GM21723 (cell line): ENCODE measurements around the gene EFTUD2.

ENCODE experiments used
- ATAC-seq: cut with Tn5 transposase; IDR thresholded peaks from one replicate; pipeline ENCODE4 v1.9.1; 2021; ENCODE audit warnings: mild to moderate bottlenecking, moderate library complexity; ENCODE audit not compliant: unreplicated experiment

The EFTUD2 gene

DNA sequence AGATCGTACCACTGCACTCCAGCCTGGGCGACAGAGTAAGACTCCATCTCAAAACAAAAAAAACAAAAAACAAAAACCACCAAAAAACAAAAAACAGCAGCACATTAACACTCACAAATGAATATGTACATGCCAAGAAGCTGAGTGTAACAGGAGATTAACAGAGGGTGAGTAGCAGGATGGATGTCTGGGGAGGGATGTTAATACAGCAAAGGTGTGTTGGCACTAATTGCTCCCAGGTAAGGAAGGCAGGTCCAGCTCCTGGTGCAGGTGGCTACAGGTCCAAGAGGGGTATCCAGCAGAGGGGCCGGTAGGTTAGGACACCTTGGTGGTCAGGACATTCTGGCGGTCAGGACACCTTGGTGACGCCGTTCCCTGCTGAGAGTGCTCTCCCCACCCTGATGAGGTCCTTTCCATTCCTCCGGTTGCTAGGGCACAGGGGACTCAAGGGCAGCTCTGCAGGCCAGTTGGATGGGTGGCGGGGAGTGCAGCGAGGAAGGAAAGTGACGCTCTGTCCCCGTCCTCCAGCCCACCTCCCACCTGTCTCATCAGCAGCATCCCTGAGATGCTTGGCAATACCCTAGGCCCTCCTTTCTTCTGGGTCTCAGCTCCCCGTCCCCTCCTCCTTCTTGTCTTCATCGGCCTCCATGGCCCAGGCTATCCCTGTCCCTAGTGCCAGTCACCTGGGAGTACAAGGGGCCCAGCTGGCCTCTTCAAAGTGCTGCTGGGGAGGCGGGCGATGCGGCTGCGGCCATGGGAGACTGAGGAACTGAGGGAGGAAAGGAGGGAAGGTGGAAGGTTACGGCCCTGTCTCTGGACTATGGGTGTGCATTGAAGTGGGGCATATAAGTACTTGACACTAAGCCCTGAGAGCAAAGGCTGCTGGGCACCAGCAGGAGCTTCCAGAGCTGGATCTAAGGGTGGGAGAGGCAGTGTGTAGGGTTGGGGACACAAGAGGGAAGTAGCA, 26.8 kb upstream of the EFTUD2 start:
- ATAC-seq: no peak

DNA sequence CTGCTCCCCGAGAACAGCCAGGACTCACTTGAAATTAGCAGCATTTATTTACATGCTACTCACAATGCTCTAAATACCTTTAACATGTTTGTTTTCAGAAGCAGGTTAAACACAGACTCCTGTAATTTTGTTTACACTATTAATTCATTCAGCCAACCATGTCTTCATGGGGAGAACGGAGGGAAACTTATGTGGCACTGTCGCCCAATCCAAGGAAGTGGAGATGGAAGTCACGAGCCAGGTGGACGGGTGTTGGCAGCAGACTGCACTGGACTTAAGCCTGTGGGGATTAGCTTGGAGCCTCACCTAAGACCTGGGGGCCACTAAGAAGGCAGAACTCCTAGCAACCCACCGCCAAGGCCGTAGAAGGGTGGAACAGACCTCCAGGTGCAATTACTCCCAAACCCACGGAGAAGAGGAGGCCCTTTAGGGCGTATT, 24.9 kb upstream of the EFTUD2 start:
- ATAC-seq: no peak

DNA sequence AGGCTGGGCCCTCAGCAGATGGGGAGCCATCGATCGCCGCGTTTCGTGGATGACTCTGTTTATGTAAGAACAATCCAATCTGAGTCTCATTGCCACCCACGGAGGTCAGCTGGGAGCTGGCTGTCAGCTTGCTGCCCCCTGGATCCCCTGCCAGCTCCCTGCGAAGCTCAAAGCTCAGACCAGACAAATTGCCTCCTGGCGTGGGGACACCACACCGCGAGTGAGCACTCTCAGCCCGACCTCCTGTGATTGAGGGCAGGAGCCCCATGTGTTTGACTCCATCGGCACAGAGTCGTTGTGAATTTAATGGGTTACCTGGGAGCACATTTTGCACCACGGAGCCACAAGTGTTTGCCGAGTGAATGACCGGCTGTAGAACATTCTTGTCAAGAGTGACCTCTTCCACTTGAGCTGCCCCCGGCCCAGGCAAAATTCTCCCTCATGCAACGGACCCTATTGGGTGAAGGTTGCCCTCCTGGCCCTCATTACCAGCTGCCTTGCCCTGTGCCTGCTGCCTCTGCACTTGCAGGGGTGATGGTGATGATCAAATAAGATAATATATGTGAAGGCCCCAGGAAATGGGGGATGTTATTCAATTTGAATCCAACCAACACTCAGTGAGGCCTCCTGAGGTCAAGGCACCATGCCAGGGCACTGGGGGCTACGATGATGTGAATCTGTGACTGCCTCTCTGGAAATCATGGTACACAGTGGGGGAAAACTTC, 23.7 kb upstream of the EFTUD2 start:
- no peak for ATAC-seq

DNA sequence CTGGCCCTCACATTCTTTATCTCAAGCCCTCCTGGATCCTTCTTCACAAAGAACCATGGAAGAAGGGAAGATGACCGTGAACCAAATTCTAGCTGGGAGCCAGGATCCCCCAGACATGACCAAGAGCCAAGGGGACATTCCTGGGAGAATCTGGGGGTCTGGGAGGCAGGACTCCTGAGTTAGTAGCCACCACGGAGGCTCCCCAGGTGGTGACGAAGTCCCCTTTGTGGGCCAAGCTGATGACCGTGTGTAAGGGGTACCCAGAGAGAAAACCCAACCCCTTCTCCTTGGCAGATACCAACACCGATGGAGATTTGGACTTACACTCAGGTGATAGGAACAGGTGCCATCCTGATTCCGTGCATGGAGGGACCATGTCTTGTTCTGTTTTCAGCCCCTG, 22.9 kb upstream of the EFTUD2 start:
- ATAC-seq: no peak

DNA sequence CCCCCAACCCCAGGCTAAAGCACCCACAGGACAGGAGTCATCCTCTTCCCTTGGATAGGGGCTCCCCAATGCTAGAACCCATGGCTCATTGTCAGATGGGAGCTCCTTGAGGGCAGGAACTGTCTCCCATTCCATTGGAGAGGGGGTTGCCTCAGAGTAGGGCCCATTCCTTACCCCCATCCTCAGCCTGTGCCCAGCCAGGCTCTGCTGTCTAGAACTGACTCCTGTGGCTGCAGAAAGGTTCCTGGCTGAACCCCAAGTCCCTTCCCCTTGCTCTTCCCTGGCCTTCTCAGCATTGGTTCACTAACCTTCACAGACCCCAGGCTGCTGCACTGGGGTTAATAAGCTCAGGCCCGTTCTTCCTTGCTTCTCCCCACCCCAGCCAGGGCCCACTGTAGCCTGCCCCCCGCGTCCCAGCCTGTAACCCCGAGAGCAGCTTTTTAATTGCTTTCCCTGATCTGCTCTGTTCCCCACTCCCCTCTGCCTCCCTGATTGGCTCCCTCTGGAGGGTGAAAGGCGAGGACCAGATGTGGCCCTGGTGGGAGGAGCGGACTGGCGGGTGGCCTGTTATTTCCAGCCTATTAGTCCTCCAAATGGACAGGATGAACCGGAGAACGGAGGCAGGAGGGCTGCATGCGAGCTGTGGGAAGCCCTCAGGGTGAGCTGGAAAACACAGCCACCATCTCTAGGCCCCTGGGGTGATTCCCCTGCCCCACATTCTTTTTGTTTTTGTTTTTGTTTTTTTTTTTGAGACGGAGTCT, 22.1 kb upstream of the EFTUD2 start:
- no peak for ATAC-seq

DNA sequence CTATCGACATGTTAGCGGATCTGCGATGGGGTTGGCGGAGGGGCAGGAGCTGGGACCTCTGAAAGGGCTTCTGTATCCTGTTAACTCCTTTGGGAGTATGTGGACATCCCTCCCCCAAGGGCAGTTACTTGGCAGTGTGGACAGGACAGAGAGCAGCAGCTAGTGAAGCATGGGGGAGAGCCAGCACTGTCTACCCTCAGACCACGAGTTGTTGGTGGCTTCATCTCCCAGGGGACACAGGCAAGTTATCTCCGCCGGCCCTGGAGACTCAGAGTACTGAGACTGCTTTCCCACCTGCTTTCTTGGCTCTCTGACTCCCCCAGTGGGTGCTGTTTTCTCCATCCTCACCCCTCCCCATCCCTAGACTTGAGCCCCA, 21.3 kb upstream of the EFTUD2 start:
- no peak for ATAC-seq

DNA sequence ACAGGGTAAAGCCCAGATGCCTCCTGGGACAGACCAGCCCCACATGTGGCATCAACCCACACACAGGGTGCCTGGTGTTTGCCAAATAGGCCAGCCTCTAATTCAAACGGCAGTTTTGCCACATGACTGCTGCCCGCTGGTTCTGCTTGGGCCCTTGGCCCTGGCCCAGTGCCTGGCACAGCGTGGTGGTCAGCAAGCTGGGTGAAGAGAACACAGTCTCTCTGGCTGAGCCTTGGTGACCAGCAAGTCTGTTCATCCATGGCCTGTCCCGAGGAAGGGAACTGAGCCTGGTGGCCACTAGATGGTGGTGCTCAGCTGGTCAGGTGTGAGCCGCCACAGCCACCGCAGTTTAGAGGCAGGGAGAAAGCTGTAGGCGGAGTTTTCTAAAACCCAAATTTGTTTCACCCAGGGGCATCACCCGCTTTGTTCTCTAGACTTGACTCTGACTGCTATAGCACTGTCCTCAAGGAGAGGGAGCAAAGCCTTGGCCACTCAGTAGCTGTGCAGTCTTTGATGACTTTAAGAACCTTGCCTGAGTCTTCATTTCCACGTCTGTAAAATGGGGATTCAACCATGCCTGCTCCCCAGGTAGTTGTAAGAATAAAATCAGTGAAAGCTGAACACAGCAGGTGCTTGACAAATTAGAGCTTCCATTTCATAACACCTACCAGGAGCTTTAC, 20.8 kb upstream of the EFTUD2 start:
- peak; percentile 81 for ATAC-seq

DNA sequence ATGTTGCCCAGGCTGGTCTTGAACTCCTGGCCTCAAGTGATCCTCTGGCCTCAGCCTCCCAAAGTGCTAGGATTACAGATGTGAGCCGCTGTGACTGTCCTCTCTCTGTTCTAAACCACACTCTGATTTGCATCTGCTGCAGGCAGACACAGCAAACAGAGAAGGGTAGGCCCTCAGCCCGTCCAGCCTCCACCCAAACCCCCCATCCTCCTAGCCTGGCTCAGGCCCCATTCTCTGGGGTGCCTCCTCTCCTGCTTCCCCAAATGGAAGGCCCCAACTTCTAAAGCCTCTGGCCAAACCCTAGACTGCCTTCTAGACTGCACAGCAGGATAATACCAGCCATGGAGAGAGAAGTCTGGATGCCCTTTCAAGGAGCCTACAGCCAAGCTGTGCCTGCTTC, 20.2 kb upstream of the EFTUD2 start:
- ATAC-seq: no peak

DNA sequence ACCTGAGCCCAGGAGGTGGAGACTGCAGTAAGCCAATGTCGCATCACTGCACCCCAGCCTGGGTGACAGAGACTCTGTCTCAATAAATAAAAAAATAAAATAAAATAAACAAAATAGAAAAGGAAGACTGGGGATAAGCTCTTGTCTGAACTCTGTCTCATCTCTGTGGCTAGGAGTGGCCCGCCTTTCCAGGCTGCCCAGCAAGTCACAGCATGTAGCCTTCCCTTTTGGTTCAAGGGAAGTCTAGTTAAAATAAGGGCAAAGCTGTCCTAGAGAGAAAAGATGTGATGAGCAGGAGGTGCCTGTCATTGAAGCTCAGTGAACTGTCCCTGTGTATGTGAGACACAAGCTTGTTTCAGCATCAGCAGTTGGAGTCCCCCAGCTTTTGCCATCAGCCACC, 18.8 kb upstream of the EFTUD2 start:
- ATAC-seq: no peak

DNA sequence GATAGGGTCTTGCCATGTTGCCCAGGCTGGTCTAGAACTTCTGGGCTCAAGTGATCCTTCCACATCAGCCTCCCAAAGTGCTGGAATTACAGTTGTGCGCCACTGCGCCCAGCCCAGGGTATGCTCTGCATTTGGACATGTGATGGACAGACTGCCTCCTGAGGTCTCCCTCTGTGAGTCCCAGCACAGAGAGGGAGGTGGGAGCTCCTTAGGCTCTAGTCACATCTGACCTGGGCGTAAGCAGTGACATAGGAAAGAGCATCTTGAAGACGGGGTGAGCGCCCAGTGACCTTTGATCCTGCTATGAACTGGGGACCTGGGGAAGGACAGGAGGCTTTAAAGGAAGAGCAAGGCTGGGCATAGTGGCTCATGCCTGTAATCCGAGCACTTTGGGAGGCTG, 18.2 kb upstream of the EFTUD2 start:
- no peak for ATAC-seq

DNA sequence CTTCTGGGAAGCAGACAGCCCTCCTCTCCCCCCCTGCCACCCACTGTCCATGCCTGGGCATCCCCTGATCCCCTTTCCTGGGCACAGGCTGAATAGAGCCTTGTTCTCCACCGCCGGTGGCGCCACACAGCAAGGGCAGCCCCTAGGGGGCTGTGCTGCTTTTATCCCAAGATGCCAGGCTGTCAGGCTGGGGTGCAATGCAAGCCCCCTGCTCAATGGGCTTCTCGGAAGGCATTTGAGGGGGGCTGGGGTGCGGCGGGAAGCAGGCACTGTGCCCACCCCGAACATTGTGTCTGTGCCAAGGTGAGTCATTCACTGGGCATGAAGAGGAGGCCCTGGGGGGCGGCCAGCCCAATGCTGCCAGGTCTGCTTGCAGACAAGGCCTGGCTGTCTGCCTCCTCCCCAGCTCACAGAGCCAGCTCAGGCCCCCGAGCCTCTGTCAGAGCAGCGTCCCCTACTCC, 17.6 kb upstream of the EFTUD2 start:
- no peak for ATAC-seq

DNA sequence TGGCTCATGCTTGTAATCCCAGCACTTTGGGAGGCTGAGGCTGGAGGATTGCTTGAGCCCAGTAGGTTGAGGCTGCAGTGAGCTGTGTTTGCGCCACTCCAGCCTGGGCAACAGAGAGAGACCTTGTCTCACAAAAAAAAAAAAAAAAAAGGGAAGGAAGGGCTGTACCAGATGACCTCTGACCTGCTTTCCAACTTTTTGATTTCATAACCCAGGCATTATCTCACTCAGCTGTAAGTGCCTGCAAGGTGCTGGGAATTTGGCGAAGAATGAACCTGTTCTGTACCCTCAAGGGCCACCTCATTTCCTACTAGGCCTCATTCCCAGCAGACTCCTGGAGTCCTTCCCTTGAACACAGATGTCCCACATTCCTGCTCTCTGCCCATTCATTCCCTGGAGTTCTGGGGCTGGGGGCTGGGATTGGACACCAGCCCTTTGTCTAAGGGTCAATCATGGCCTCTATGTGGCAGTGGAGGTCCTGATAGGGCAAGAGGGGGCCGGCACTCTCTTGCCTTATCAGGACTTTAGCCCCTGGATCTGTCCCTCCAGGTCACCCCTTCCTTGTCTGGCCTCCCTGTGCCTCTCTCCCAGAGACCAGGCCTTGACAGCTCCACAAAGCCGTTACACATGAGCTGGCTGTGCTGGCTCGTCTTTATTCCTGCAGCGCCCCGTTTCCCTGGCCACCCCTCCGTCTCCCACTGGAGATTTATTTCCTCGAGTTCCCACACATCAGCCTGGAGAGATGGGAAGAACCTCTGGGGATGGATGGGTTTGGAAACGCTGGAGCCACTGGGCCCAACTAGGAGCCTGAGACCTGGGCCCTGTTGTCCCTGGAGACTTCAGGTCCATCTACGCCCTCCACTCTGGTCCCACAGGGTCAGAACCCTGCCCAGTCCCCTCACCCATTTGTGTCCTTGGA, 16.9 kb upstream of the EFTUD2 start:
- no peak for ATAC-seq

DNA sequence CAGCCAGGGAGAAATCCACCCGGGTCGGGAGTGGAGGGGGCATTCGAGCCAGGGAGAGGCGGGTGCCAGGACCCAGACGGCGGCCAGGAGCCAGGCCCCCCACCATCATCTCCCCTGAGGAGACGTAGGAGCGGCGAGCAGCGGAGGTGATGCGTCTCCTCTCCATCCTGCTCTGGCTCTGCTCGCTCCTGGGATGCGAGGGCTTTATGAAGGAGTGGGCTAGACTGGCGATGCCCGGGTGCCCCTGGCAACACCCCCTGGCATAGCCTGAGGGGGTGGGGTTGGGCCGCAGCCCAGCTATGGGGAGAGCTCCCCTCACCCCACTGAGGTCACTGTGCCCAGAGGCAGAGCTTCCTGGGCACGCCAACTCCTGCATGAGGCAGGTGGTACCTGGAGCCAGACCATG, 16.1 kb upstream of the EFTUD2 start, which contains the start of gene GFAP:
Gene GFAP (minus strand): TSS at position 180 of the 406 bp plus-strand sequence. CDS start 14 bp downstream, at position 166.
- ATAC-seq: no peak

DNA sequence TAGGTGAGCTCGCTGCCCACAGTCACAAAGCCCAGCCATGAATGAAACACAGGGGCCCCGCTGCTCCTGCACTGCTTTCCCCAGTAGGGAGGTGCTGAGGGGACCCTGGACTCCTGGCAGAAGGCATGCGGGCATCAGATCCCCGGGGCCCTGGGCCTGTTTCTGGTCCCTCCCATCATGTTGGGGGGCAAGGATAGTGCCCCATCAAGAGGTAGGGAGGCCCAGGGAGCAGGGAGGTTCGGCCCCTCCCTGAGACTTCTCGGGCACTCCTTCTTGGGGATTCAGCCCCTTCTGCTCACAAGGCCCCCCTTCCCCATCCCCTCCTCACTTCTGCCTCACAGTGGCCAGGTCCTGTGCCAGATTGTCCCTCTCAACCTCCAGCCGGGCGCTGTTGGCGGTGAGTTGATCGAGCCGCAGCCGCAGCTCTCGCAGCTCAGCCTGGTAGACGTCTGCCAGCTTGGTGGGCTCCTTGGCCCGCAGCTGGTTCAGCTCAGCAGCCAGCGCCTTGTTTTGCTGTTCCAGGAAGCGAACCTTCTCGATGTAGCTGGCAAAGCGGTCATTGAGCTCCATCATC, 15.5 kb upstream of the EFTUD2 start:
- no peak for ATAC-seq

DNA sequence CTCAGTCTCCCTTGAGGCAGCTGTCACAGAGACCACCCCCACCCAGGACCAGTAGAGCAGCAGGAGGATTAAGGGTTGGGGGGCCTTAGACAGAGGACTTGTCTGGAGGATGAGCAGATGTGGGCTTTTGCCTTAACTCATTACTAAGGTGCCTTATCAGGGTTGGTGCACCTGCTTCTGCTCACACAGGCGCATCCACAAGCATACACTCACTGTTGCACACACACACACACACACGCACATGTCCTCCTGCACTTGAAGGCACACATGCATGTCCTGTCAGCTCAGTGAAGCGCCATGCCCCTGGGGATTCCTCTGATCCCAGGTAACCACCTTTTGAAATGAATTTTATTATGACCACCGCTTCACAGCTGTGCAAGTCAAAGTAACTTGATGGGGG, 14.9 kb upstream of the EFTUD2 start:
- no peak for ATAC-seq

DNA sequence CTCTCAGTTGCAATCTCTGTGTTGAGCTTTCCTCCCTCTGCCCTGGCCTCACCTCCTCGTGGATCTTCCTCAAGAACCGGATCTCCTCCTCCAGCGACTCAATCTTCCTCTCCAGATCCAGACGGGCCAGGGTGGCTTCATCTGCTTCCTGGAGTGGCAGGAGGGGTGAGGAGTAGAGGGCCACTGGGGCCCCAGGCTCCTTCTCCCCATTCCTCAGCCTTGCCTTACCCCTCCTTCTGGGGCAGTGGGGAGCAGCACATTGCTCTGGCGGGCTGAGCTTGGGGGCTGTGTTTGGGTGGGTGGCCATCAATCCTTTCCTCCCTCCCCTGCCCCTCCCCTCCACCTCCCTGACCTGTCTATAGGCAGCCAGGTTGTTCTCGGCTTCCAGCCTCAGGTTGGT, 14.4 kb upstream of the EFTUD2 start:
- no peak for ATAC-seq

DNA sequence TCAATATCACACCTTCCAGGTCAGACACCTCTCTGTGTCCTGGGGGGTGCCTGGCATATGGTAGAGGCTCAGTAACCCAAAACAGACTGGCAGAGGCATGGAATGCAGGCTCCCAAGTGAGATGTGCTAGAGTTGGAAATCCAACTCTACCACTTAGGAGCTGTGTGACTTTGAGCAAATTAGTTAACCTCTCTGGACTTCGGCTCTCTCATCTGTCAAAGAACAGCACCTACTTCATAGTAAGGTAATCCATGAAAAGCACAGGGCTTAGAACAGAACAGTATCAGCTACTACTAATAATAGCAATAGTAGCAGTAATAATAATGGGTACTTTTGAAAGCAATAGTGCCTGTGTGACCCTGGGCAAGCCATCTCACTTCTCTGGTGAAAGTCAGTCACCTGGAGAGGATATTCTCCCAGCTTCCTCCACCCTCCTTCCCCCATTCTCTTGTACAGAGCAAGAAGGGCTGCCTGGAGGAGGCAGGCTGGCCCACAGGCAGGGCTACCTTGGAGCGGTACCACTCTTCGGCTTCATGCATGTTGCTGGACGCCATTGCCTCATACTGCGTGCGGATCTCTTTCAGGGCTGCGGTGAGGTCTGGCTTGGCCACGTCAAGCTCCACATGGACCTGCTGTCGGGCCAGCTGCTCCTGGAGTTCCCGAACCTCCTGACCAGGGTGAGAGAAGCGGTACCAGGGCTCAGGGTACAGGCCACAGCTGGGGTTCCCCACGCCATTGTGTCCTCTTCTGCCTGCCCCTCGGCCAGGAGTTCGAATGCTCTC, 13.7 kb upstream of the EFTUD2 start:
- ATAC-seq: no peak
